Right lobe of liver (tissue), 4 donors: ENCODE measurements around the gene SSBP4.

Experiments used
- CTCF ChIP-seq, 4 donors: fragments of 200-600 bp in 3 of 4; fragments of 450-650 bp in 1 of 4; IDR thresholded peaks; one replicate each; pipeline versions ENCODE4 v1.5.1 to v1.8.0; 2016 to 2022; ENCODE audit warnings: antibody characterized with exemption in 4 of 4, mild to moderate bottlenecking in 2 of 4
- POLR2A ChIP-seq: fragments of 450-650 bp; IDR thresholded peaks from one replicate; pipeline ENCODE4 v1.6.1; 2017; ENCODE audit warnings: antibody characterized with exemption, mild to moderate bottlenecking
- donor health status: DM: no; HTN: no; CAD: no.
- donor health status: DM: no; HTN: no; CAD: no.
- donor health status: DM: no; HTN: yes; CAD: no.

- TF ChIP-seq CTCF (IDR thresholded peaks at IDR 0.05) (no peak), POLR2A (no peak)
Observed at GRCh38 chr19:18443831-18444230, 24.6 kb downstream of the SSBP4 start.
